PC-3 (cell line): ENCODE measurements around the gene ENTPD2.

Experiments used
- CTCF ChIP-seq: fragments of 300-600 bp; sonication (generic); conservative IDR thresholded peaks from 2 replicates; pipeline ENCODE4 v1.5.1; 2017; ENCODE audit warnings: antibody characterized with exemption, low read depth, mild to moderate bottlenecking, low read length
- EZH2 ChIP-seq: fragments of 300-600 bp; sonication (generic); IDR thresholded peaks from one replicate; pipeline ENCODE4 v1.6.1; 2017; ENCODE audit warnings: antibody characterized with exemption, mild to moderate bottlenecking, low read length; ENCODE audit not compliant: unreplicated experiment
- EZH2phosphoT487 ChIP-seq: fragments of 300-600 bp; sonication (generic); IDR thresholded peaks from 2 replicates; pipeline ENCODE4 v1.6.1; 2018; ENCODE audit warnings: mild to moderate bottlenecking, antibody characterized with exemption, low read length, borderline replicate concordance

DNA sequence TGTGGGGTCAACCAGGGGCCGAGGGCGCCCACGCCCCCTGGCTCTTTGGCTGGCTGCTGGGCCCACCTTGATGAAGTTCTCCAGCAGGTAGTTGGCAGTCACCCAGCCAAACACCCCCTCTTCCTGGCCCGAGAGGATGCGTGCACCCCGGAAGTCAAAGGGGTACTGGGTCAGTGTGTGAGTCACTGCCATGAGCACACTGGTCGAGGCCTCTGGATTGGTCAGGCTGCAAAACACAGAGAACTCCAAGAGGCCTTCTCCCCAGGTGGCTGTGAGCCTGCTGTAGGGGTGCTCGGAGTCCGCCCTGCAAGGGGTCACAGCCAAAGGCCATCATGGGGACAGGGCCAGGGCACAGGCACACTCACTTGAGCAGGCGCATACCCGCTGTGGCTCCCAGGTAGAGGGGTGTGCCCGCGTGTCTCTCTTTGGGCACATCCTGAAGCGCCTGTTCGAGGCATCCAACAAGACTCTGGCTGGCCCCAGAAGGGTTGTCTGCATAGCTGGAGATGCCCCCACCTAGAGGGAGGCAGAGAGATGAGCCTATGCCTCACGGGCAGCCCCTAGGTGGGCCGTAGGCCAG lies 2.6 kb downstream of the ENTPD2 start:
- TF ChIP-seq CTCF (no peak), EZH2 (no peak), EZH2phosphoT487 (no peak)
